Left cardiac atrium (tissue), 4 donors: Measurements from ENCODE around the gene CDHR3. TPM values are rescaled to one million over a fixed set of nuclear protein-coding genes. Genes with fewer than 3 reads are reported as not detected.

Experiments used
- ATAC-seq, 2 donors: fragments of 200-7000 bp; cut with Tn5 transposase; one replicate each; pipeline ENCODE4 v1.9.1; 2020; ENCODE audit warnings: mild to moderate bottlenecking in 2 of 2, moderate library complexity in 2 of 2
- DNase-seq: peaks from one replicate; pipeline ENCODE4 v3.0.0-alpha.2; 2020
- intact Hi-C, 2 donors: fragments of 100-400 bp; cut with DNase I; formaldehyde crosslinking; loops; one replicate each; pipeline versions ENCODE4 v1.14.1 to v1.15.1; 2022 to 2023
- total RNA-seq, 2 donors: library from RNA; stranded (reverse); fragmentation: NEBNext Ultra II Directional; extraction: Animal tissue kit (Norgen Biotek cat#: 25700); gene quantifications; one replicate each; pipeline ENCODE4 v1.2.1, GENCODE V29; 2021
- donor health status: DM: no; HTN: yes; CAD: no.
- donor health status: DM: no; HTN: yes; CAD: no; lungs with severe emphysema.
- donor health status: DM: yes; HTN: yes; CAD: no.
- donor health status: Dilated cardiomyopathy.

Gene CDHR3
- total RNA-seq, 2 donors from 2014 or later, result 1.9 to 2.9 TPM

- intact Hi-C loops, result loop anchor here in 1 of 2 donors (10.0 kb wide), 1 partner anchor 384 kb away; no protein-coding TSS in a partner anchor
- DNase-seq (no peak), ATAC-seq (no peak)
Measured at GRCh38 chr7:106038916-106039315, 75.9 kb downstream of the CDHR3 start.

- ATAC-seq (peak in 1 of 2 donors; percentile 16), DNase-seq (no peak)
- intact Hi-C loops, result loop anchor here (2.0 to 10.0 kb wide), 4 partner anchors 105 to 387 kb away; no protein-coding TSS in a partner anchor
Measured at GRCh38 chr7:106039486-106040060, 76.5 kb downstream of the CDHR3 start.

GRCh38 chr7:106041140-106041717 is 78.2 kb downstream of the CDHR3 start:
- ATAC-seq, result no peak
- intact Hi-C loops, result loop anchor here (2.0 to 10.0 kb wide), 3 partner anchors 106 to 388 kb away; no protein-coding TSS in a partner anchor

GRCh38 chr7:106042196-106042611 is 79.1 kb downstream of the CDHR3 start:
- intact Hi-C loops, result loop anchor here (2.0 to 10.0 kb wide), 3 partner anchors 107 to 280 kb away; no protein-coding TSS in a partner anchor
- DNase-seq (no peak), ATAC-seq (no peak)

More at GRCh38 chr7:106041140-106041717, 78.2 kb downstream of the CDHR3 start:
- DNase-seq, result no peak

- ATAC-seq, result no peak
- DNase-seq, result no peak
- intact Hi-C loops, result loop anchor here in 1 of 2 donors (10.0 kb wide), 1 partner anchor 110 kb away; no protein-coding TSS in a partner anchor
Measured at GRCh38 chr7:106045139-106045538, 82.1 kb downstream of the CDHR3 start.

- no peak for ATAC-seq
- no peak for DNase-seq
- intact Hi-C loops, result loop anchor here in 1 of 2 donors (10.0 kb wide), 1 partner anchor 111 kb away; no protein-coding TSS in a partner anchor
Measured at GRCh38 chr7:106045586-106045985, 82.5 kb downstream of the CDHR3 start.

- no peak for DNase-seq
Measured at GRCh38 chr7:106047184-106047583, 84.1 kb downstream of the CDHR3 start.

GRCh38 chr7:106047818-106048705 is 85.0 kb downstream of the CDHR3 start:
- intact Hi-C loops, result loop anchor here in 1 of 2 donors (10.0 kb wide), 1 partner anchor 113 kb away; no protein-coding TSS in a partner anchor
- ATAC-seq (no peak), DNase-seq (no peak)

More at GRCh38 chr7:106047184-106047583, 84.1 kb downstream of the CDHR3 start:
- intact Hi-C loops, result loop anchor here in 1 of 2 donors (10.0 kb wide), 1 partner anchor 112 kb away; no protein-coding TSS in a partner anchor
- ATAC-seq, result no peak

GRCh38 chr7:106048706-106049020 is 85.6 kb downstream of the CDHR3 start:
- intact Hi-C loops, result loop anchor here in 1 of 2 donors (10.0 kb wide), 1 partner anchor 114 kb away; no protein-coding TSS in a partner anchor
- ATAC-seq (no peak), DNase-seq (no peak)

- DNase-seq, result no peak
- intact Hi-C loops, result loop anchor here in 1 of 2 donors (10.0 kb wide), 1 partner anchor 114 kb away; no protein-coding TSS in a partner anchor
Measured at GRCh38 chr7:106049139-106049752, 86.2 kb downstream of the CDHR3 start.

GRCh38 chr7:106050002-106050745 is 87.1 kb downstream of the CDHR3 start:
- no peak for DNase-seq
- peak; percentile 61 to 73 for ATAC-seq
- intact Hi-C loops, result no loop called here

More at GRCh38 chr7:106049139-106049752, 86.2 kb downstream of the CDHR3 start:
- ATAC-seq, result no peak

- no peak for DNase-seq
- intact Hi-C loops, result no loop called here
- peak; percentile 64 to 78 for ATAC-seq
Measured at GRCh38 chr7:106050746-106051117, 87.7 kb downstream of the CDHR3 start.

- DNase-seq (no peak), ATAC-seq (no peak)
- intact Hi-C loops, result no loop called here
Measured at GRCh38 chr7:106052681-106053080, 89.6 kb downstream of the CDHR3 start.

GRCh38 chr7:106053109-106053508 is 90.0 kb downstream of the CDHR3 start:
- intact Hi-C loops, result no loop called here
- DNase-seq, result no peak
- no peak for ATAC-seq

GRCh38 chr7:106054156-106054910 is 91.3 kb downstream of the CDHR3 start:
- ATAC-seq (no peak), DNase-seq (no peak)
- intact Hi-C loops, result no loop called here

- intact Hi-C loops, result no loop called here
- DNase-seq, result no peak
- no peak for ATAC-seq
Measured at GRCh38 chr7:106054971-106055532, 92.0 kb downstream of the CDHR3 start.
